GM23338 (cell line): ENCODE measurements around the gene CHST6. TPM values are rescaled to one million over a fixed set of nuclear protein-coding genes. Genes with fewer than 3 reads are reported as not detected.
A peak's percentile ranks its signal among the peaks of the same experiment; 100 is the strongest.

ENCODE experiments used
- ATAC-seq: fragments of 200-7000 bp; cut with Tn5 transposase; 3 replicates; pipeline ENCODE4 v1.9.1; 2020
- DNase-seq: peaks from one replicate; pipeline ENCODE4 v3.0.0-alpha.2; 2015; ENCODE audit warnings: low spot score
- H2AFZ ChIP-seq: fragments of 200-600 bp; sonication (generic); 2 replicates; pipeline ENCODE4 v1.8.0; 2016; ENCODE audit warnings: antibody characterized with exemption, mild to moderate bottlenecking, moderate library complexity
- H3F3A ChIP-seq: fragments of 200-600 bp; sonication (generic); replicated peaks from 2 replicates; pipeline ENCODE4 v1.8.0; 2017; ENCODE audit warnings: antibody characterized with exemption, mixed run types, low read depth
- H3K27ac ChIP-seq: fragments of 200-600 bp; sonication (generic); 2 replicates; pipeline ENCODE4 v1.6.1; 2016; ENCODE audit warnings: low read depth
- H3K27me3 ChIP-seq: fragments of 200-600 bp; sonication (generic); 2 replicates; pipeline ENCODE4 v1.8.0; 2016; ENCODE audit warnings: mild to moderate bottlenecking, mixed run types, moderate library complexity; ENCODE audit not compliant: insufficient read depth
- H3K36me3 ChIP-seq: fragments of 200-600 bp; sonication (generic); 2 replicates; pipeline ENCODE4 v1.8.0; 2016; ENCODE audit warnings: mild to moderate bottlenecking; ENCODE audit not compliant: insufficient read depth
- H3K4me1 ChIP-seq: fragments of 200-600 bp; sonication (generic); 2 replicates; pipeline ENCODE4 v1.8.0; 2016; ENCODE audit warnings: mild to moderate bottlenecking, moderate library complexity; ENCODE audit not compliant: insufficient read depth
- H3K4me2 ChIP-seq: fragments of 200-600 bp; sonication (generic); 2 replicates; pipeline ENCODE4 v1.7.1; 2017; ENCODE audit warnings: mixed run types
- H3K4me3 ChIP-seq: fragments of 200-600 bp; sonication (generic); 2 replicates; pipeline ENCODE4 v1.6.1; 2016; ENCODE audit warnings: mixed run types
- H3K79me2 ChIP-seq: fragments of 200-600 bp; sonication (generic); replicated peaks from 2 replicates; pipeline ENCODE4 v1.8.0; 2017; ENCODE audit warnings: mild to moderate bottlenecking; ENCODE audit not compliant: insufficient read depth
- H3K9me2 ChIP-seq: fragments of 200-600 bp; sonication (generic); 2 replicates; pipeline ENCODE4 v1.8.0; 2017; ENCODE audit not compliant: insufficient read depth
- H4K20me1 ChIP-seq: fragments of 200-600 bp; sonication (generic); replicated peaks from 2 replicates; pipeline ENCODE4 v1.8.0; 2017; ENCODE audit warnings: mild to moderate bottlenecking; ENCODE audit not compliant: insufficient read depth
- H3K27ac Mint-ChIP-seq: 2 replicates; pipeline ENCODE4 v1.8.0; 2020; ENCODE audit warnings: inconsistent platforms, mild to moderate bottlenecking, moderate library complexity, mixed read lengths
- H3K27me3 Mint-ChIP-seq: 3 replicates; pipeline ENCODE4 v1.8.0; 2022; ENCODE audit warnings: low read depth, mild to moderate bottlenecking, moderate library complexity, mixed read lengths, inconsistent platforms; ENCODE audit not compliant: insufficient read depth, poor library complexity
- H3K36me3 Mint-ChIP-seq: 3 replicates; pipeline ENCODE4 v1.8.0; 2021; ENCODE audit warnings: low read depth, mild to moderate bottlenecking, inconsistent platforms, moderate library complexity, mixed read lengths
- H3K4me1 Mint-ChIP-seq: 3 replicates; pipeline ENCODE4 v1.8.0; 2020; ENCODE audit warnings: mild to moderate bottlenecking, inconsistent platforms, mixed read lengths
- H3K4me3 Mint-ChIP-seq: 3 replicates; pipeline ENCODE4 v1.8.0; 2021; ENCODE audit warnings: moderate library complexity, mild to moderate bottlenecking, inconsistent platforms, mixed read lengths
- H3K9me3 Mint-ChIP-seq: 3 replicates; pipeline ENCODE4 v1.8.0; 2020; ENCODE audit warnings: moderate library complexity, mild to moderate bottlenecking, inconsistent platforms, mixed read lengths
- CREB1 ChIP-seq: fragments of 250-450 bp; sonication (Bioruptor Pico); IDR thresholded peaks from 2 replicates; pipeline ENCODE4 v1.5.0; 2020; ENCODE audit warnings: low read depth, mild to moderate bottlenecking, moderate library complexity
- CTCF ChIP-seq, 2 experiments: fragments of 200-600 bp in 1 of 2; sonication (generic) in 1 of 2; conservative IDR thresholded peaks; 2 replicates each; pipeline versions ENCODE4 v1.5.1 to v1.6.1; 2016 to 2017; ENCODE audit warnings: antibody characterized with exemption in 2 of 2, low read depth in 2 of 2, mild to moderate bottlenecking in 2 of 2, moderate library complexity in 1 of 2
- EZH2 ChIP-seq: fragments of 200-600 bp; sonication (generic); IDR thresholded peaks from one replicate; pipeline ENCODE4 v1.8.0; 2017; ENCODE audit warnings: antibody characterized with exemption, mild to moderate bottlenecking, low read depth; ENCODE audit not compliant: unreplicated experiment
- EZH2phosphoT487 ChIP-seq: fragments of 200-600 bp; sonication (generic); IDR thresholded peaks from one replicate; pipeline ENCODE4 v1.8.1; 2018; ENCODE audit warnings: antibody characterized with exemption; ENCODE audit not compliant: unreplicated experiment
- JUNB ChIP-seq: IDR thresholded peaks from one replicate; pipeline ENCODE4 v1.6.1; 2016; ENCODE audit warnings: antibody characterized with exemption; ENCODE audit not compliant: unreplicated experiment
- NANOG ChIP-seq: IDR thresholded peaks from 2 replicates; pipeline ENCODE4 v1.6.1; 2016; ENCODE audit warnings: antibody characterized with exemption, borderline replicate concordance
- POLR2AphosphoS5 ChIP-seq: IDR thresholded peaks from 2 replicates; pipeline ENCODE4 v1.6.1; 2016; ENCODE audit warnings: antibody characterized with exemption, low read depth
- REST ChIP-seq: IDR thresholded peaks from one replicate; pipeline ENCODE4 v1.6.1; 2018; ENCODE audit warnings: antibody characterized with exemption; ENCODE audit not compliant: unreplicated experiment
- STAT1 ChIP-seq: IDR thresholded peaks from one replicate; pipeline ENCODE4 v1.6.1; 2016; ENCODE audit warnings: antibody characterized with exemption; ENCODE audit not compliant: unreplicated experiment
- ZNF114 ChIP-seq: fragments of 250-450 bp; sonication (Bioruptor Pico); IDR thresholded peaks from 2 replicates; pipeline ENCODE4 v1.5.0; 2020; ENCODE audit warnings: mild to moderate bottlenecking, moderate library complexity
- ZNF331 ChIP-seq: fragments of 250-450 bp; sonication (Bioruptor Pico); IDR thresholded peaks from 2 replicates; pipeline ENCODE4 v1.5.0; 2020; ENCODE audit warnings: low read depth, mild to moderate bottlenecking, moderate library complexity
- polyA plus RNA-seq: library from polyadenylated mRNA; unstranded; fragments of >200 nt; fragmentation: Nextera tagmentation; extraction: Ambion mirVana; gene quantifications from 2 replicates; pipeline ENCODE4 v1.2.1, GENCODE V29; 2016
- total RNA-seq: library from RNA; depleted of rRNA; stranded (reverse); fragments of >200 nt; shearing (Covaris generic); gene quantifications from 2 replicates; pipeline ENCODE4 v1.2.3, GENCODE V29; 2014
- TF ChIP-seq, protein P1 (sequence below): fragments of 250-450 bp; sonication (Bioruptor Pico); IDR thresholded peaks from 2 replicates; pipeline ENCODE4 v1.5.0; 2020; ENCODE audit warnings: mild to moderate bottlenecking, moderate library complexity
- TF ChIP-seq, protein P2 (sequence below): IDR thresholded peaks from 2 replicates; pipeline ENCODE4 v1.6.1; 2016; ENCODE audit warnings: antibody characterized with exemption

Gene CHST6
- total and polyA plus RNA-seq, 2 experiments from 2014 or later: 2.7 to 22.2 TPM

DNA sequence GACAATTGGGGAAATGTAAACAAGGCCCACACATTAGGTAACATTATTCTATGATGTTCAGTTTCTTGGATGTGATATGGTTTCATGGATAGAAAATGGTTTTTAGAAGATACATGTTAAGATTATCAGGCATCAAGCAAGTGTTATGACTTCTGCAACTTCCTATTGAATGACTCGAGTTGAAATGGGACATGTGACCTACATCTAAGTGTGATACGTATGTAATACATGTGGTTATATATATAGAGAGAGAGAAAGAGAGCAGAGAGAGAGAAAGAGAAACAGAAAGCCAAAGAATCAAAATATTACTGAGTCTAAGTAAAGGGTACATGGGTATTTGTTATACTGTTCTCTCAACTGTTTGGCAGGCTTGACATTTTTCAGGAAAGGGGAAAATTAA is 32.4 kb downstream of the CHST6 start:
- no peak for TF ChIP-seq ZNF331 (CRISPR knock-in tag)
- no peak for TF ChIP-seq REST
- TF ChIP-seq CREB1 (CRISPR knock-in tag): no peak
- no peak for TF ChIP-seq NANOG
- no peak for TF ChIP-seq POLR2AphosphoS5
- no peak for TF ChIP-seq EZH2
- no peak for TF ChIP-seq STAT1
- TF ChIP-seq EZH2phosphoT487: no peak
- TF ChIP-seq, protein P1, sequence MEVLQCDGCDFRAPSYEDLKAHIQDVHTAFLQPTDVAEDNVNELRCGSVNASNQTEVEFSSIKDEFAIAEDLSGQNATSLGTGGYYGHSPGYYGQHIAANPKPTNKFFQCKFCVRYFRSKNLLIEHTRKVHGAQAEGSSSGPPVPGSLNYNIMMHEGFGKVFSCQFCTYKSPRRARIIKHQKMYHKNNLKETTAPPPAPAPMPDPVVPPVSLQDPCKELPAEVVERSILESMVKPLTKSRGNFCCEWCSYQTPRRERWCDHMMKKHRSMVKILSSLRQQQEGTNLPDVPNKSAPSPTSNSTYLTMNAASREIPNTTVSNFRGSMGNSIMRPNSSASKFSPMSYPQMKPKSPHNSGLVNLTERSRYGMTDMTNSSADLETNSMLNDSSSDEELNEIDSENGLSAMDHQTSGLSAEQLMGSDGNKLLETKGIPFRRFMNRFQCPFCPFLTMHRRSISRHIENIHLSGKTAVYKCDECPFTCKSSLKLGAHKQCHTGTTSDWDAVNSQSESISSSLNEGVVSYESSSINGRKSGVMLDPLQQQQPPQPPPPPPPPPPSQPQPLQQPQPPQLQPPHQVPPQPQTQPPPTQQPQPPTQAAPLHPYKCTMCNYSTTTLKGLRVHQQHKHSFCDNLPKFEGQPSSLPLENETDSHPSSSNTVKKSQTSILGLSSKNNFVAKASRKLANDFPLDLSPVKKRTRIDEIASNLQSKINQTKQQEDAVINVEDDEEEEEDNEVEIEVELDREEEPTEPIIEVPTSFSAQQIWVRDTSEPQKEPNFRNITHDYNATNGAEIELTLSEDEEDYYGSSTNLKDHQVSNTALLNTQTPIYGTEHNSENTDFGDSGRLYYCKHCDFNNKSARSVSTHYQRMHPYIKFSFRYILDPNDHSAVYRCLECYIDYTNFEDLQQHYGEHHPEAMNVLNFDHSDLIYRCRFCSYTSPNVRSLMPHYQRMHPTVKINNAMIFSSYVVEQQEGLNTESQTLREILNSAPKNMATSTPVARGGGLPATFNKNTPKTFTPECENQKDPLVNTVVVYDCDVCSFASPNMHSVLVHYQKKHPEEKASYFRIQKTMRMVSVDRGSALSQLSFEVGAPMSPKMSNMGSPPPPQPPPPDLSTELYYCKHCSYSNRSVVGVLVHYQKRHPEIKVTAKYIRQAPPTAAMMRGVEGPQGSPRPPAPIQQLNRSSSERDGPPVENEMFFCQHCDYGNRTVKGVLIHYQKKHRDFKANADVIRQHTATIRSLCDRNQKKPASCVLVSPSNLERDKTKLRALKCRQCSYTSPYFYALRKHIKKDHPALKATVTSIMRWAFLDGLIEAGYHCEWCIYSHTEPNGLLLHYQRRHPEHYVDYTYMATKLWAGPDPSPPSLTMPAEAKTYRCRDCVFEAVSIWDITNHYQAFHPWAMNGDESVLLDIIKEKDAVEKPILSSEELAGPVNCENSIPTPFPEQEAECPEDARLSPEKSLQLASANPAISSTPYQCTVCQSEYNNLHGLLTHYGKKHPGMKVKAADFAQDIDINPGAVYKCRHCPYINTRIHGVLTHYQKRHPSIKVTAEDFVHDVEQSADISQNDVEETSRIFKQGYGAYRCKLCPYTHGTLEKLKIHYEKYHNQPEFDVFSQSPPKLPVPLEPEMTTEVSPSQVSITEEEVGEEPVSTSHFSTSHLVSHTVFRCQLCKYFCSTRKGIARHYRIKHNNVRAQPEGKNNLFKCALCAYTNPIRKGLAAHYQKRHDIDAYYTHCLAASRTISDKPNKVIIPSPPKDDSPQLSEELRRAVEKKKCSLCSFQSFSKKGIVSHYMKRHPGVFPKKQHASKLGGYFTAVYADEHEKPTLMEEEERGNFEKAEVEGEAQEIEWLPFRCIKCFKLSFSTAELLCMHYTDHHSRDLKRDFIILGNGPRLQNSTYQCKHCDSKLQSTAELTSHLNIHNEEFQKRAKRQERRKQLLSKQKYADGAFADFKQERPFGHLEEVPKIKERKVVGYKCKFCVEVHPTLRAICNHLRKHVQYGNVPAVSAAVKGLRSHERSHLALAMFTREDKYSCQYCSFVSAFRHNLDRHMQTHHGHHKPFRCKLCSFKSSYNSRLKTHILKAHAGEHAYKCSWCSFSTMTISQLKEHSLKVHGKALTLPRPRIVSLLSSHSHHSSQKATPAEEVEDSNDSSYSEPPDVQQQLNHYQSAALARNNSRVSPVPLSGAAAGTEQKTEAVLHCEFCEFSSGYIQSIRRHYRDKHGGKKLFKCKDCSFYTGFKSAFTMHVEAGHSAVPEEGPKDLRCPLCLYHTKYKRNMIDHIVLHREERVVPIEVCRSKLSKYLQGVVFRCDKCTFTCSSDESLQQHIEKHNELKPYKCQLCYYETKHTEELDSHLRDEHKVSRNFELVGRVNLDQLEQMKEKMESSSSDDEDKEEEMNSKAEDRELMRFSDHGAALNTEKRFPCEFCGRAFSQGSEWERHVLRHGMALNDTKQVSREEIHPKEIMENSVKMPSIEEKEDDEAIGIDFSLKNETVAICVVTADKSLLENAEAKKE (CRISPR knock-in tag): no peak
- TF ChIP-seq ZNF114: no peak
- TF ChIP-seq JUNB: no peak
- TF ChIP-seq, protein P2, sequence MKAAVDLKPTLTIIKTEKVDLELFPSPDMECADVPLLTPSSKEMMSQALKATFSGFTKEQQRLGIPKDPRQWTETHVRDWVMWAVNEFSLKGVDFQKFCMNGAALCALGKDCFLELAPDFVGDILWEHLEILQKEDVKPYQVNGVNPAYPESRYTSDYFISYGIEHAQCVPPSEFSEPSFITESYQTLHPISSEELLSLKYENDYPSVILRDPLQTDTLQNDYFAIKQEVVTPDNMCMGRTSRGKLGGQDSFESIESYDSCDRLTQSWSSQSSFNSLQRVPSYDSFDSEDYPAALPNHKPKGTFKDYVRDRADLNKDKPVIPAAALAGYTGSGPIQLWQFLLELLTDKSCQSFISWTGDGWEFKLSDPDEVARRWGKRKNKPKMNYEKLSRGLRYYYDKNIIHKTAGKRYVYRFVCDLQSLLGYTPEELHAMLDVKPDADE: no peak
- TF ChIP-seq CTCF (conservative IDR thresholded peaks at IDR 0.05; ENCODE audit: low read depth in 2 of 2): no peak
- H3K4me2 ChIP-seq: peak overlapping the region; percentile 97
- Mint-ChIP-seq H3K27me3 (peaks cover 12% of the 10 kb centered on the region), H3K36me3 (peaks cover 10% of the 10 kb centered on the region), H3K4me1 (peaks cover 37% of the 10 kb centered on the region), H3K4me3 (peak overlapping the region; percentile 97), H3K9me3 (no peaks in the 10 kb centered on the region), H3K27ac (no peak overlapping the region)
- H3F3A ChIP-seq: no peaks in the 10 kb centered on the region
- no peak for DNase-seq
- no peak for ATAC-seq
- peaks cover 40% of the 10 kb centered on the region for H4K20me1 ChIP-seq
- no peaks in the 10 kb centered on the region for H3K36me3 ChIP-seq
- no peak overlapping the region for H2AFZ ChIP-seq
- no peak overlapping the region for H3K27ac ChIP-seq
- no peaks in the 10 kb centered on the region for H3K9me2 ChIP-seq
- peaks cover 11% of the 10 kb centered on the region for H3K4me1 ChIP-seq
- no peaks in the 10 kb centered on the region for H3K27me3 ChIP-seq
- H3K79me2 ChIP-seq: peaks cover 59% of the 10 kb centered on the region
- H3K4me3 ChIP-seq: peak overlapping the region; percentile 93
